ENCODE data around the gene ATG3.

DNA sequence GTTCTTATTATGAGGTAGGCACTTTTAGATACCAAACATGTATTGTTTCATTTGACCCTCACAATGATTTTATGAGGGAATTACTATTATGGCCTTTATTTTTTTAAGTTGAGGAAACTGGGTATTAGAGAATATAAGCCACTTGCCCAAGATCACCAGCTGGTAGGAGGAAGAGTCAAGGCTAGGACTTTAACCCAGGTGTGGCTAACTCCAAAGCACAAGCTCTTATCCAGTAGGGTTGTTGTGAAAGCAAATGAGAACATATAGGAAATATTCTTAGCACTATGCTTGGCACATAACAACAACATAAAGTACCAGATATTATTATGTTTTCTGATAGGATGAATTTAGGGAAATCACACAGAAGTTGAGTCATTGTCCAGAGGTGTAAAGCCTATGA is 70.4 kb downstream of the ATG3 start:
- TF ChIP-seq CREB1 (CRISPR knock-in tag; IDR thresholded peaks at IDR 0.05; ENCODE audit: low read depth) (no peak), CTCF (conservative IDR thresholded peaks at IDR 0.05; ENCODE audit: low read depth in 2 of 2) (no peak), EZH2 (IDR thresholded peaks at IDR 0.05; ENCODE audit: low read depth, unreplicated experiment) (no peak), POLR2AphosphoS5 (IDR thresholded peaks at IDR 0.05; ENCODE audit: low read depth) (no peak), JUNB (IDR thresholded peaks at IDR 0.05; ENCODE audit: unreplicated experiment) (no peak), STAT1 (IDR thresholded peaks at IDR 0.05; ENCODE audit: unreplicated experiment) (no peak), EZH2phosphoT487 (IDR thresholded peaks at IDR 0.05; ENCODE audit: unreplicated experiment) (no peak), NANOG (IDR thresholded peaks at IDR 0.05; ENCODE audit: borderline replicate concordance) (no peak), ZNF331 (CRISPR knock-in tag; IDR thresholded peaks at IDR 0.05; ENCODE audit: low read depth) (no peak), ZNF114 (CRISPR knock-in tag; IDR thresholded peaks at IDR 0.05) (no peak)
- TF ChIP-seq, protein P1, sequence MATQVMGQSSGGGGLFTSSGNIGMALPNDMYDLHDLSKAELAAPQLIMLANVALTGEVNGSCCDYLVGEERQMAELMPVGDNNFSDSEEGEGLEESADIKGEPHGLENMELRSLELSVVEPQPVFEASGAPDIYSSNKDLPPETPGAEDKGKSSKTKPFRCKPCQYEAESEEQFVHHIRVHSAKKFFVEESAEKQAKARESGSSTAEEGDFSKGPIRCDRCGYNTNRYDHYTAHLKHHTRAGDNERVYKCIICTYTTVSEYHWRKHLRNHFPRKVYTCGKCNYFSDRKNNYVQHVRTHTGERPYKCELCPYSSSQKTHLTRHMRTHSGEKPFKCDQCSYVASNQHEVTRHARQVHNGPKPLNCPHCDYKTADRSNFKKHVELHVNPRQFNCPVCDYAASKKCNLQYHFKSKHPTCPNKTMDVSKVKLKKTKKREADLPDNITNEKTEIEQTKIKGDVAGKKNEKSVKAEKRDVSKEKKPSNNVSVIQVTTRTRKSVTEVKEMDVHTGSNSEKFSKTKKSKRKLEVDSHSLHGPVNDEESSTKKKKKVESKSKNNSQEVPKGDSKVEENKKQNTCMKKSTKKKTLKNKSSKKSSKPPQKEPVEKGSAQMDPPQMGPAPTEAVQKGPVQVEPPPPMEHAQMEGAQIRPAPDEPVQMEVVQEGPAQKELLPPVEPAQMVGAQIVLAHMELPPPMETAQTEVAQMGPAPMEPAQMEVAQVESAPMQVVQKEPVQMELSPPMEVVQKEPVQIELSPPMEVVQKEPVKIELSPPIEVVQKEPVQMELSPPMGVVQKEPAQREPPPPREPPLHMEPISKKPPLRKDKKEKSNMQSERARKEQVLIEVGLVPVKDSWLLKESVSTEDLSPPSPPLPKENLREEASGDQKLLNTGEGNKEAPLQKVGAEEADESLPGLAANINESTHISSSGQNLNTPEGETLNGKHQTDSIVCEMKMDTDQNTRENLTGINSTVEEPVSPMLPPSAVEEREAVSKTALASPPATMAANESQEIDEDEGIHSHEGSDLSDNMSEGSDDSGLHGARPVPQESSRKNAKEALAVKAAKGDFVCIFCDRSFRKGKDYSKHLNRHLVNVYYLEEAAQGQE (IDR thresholded peaks at IDR 0.05; ENCODE audit: unreplicated experiment), result no peak
- TF ChIP-seq, protein P2, sequence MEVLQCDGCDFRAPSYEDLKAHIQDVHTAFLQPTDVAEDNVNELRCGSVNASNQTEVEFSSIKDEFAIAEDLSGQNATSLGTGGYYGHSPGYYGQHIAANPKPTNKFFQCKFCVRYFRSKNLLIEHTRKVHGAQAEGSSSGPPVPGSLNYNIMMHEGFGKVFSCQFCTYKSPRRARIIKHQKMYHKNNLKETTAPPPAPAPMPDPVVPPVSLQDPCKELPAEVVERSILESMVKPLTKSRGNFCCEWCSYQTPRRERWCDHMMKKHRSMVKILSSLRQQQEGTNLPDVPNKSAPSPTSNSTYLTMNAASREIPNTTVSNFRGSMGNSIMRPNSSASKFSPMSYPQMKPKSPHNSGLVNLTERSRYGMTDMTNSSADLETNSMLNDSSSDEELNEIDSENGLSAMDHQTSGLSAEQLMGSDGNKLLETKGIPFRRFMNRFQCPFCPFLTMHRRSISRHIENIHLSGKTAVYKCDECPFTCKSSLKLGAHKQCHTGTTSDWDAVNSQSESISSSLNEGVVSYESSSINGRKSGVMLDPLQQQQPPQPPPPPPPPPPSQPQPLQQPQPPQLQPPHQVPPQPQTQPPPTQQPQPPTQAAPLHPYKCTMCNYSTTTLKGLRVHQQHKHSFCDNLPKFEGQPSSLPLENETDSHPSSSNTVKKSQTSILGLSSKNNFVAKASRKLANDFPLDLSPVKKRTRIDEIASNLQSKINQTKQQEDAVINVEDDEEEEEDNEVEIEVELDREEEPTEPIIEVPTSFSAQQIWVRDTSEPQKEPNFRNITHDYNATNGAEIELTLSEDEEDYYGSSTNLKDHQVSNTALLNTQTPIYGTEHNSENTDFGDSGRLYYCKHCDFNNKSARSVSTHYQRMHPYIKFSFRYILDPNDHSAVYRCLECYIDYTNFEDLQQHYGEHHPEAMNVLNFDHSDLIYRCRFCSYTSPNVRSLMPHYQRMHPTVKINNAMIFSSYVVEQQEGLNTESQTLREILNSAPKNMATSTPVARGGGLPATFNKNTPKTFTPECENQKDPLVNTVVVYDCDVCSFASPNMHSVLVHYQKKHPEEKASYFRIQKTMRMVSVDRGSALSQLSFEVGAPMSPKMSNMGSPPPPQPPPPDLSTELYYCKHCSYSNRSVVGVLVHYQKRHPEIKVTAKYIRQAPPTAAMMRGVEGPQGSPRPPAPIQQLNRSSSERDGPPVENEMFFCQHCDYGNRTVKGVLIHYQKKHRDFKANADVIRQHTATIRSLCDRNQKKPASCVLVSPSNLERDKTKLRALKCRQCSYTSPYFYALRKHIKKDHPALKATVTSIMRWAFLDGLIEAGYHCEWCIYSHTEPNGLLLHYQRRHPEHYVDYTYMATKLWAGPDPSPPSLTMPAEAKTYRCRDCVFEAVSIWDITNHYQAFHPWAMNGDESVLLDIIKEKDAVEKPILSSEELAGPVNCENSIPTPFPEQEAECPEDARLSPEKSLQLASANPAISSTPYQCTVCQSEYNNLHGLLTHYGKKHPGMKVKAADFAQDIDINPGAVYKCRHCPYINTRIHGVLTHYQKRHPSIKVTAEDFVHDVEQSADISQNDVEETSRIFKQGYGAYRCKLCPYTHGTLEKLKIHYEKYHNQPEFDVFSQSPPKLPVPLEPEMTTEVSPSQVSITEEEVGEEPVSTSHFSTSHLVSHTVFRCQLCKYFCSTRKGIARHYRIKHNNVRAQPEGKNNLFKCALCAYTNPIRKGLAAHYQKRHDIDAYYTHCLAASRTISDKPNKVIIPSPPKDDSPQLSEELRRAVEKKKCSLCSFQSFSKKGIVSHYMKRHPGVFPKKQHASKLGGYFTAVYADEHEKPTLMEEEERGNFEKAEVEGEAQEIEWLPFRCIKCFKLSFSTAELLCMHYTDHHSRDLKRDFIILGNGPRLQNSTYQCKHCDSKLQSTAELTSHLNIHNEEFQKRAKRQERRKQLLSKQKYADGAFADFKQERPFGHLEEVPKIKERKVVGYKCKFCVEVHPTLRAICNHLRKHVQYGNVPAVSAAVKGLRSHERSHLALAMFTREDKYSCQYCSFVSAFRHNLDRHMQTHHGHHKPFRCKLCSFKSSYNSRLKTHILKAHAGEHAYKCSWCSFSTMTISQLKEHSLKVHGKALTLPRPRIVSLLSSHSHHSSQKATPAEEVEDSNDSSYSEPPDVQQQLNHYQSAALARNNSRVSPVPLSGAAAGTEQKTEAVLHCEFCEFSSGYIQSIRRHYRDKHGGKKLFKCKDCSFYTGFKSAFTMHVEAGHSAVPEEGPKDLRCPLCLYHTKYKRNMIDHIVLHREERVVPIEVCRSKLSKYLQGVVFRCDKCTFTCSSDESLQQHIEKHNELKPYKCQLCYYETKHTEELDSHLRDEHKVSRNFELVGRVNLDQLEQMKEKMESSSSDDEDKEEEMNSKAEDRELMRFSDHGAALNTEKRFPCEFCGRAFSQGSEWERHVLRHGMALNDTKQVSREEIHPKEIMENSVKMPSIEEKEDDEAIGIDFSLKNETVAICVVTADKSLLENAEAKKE (CRISPR knock-in tag; IDR thresholded peaks at IDR 0.05), result no peak

Measured in GM23338 (cell line).